Liver (tissue), 9 donors: Measurements from ENCODE around the gene ADAM8. TPM values are rescaled to one million over a fixed set of nuclear protein-coding genes. Genes with fewer than 3 reads are reported as not detected.

Experiments used
- DNase-seq: peaks from one replicate; pipeline ENCODE4 v3.0.0-alpha.2; 2017; ENCODE audit warnings: low spot score
- H3K27ac ChIP-seq, 2 donors: one replicate each; pipeline ENCODE4 v1.7.0; 2013; ENCODE audit warnings: inconsistent platforms in 2 of 2, low read length in 2 of 2, control low read depth in 1 of 2, low read depth in 1 of 2, mild to moderate bottlenecking in 1 of 2
- H3K27me3 ChIP-seq, 4 donors: one replicate each; pipeline versions ENCODE4 v1.6.1 to v1.7.0; 2013; ENCODE audit warnings: low read length in 3 of 4, inconsistent platforms in 1 of 4, mild to moderate bottlenecking in 1 of 4, moderate library complexity in 1 of 4; ENCODE audit not compliant: control insufficient read depth in 4 of 4, insufficient read depth in 4 of 4
- H3K36me3 ChIP-seq, 4 donors: one replicate each; pipeline versions ENCODE4 v1.6.1 to v1.7.0; 2013; ENCODE audit warnings: low read length in 3 of 4, mild to moderate bottlenecking in 3 of 4, low read depth in 1 of 4, moderate library complexity in 1 of 4; ENCODE audit not compliant: control insufficient read depth in 4 of 4, insufficient read depth in 3 of 4
- H3K4me1 ChIP-seq, 4 donors: one replicate each; pipeline versions ENCODE4 v1.6.1 to v1.7.0; 2013; ENCODE audit warnings: low read length in 3 of 4, mild to moderate bottlenecking in 3 of 4, moderate library complexity in 1 of 4; ENCODE audit not compliant: control insufficient read depth in 4 of 4, insufficient read depth in 4 of 4
- H3K4me3 ChIP-seq, 3 donors: one replicate each; pipeline versions ENCODE4 v1.6.1 to v1.7.0; 2013; ENCODE audit warnings: low read length in 3 of 3, control low read depth in 1 of 3, low read depth in 1 of 3, mild to moderate bottlenecking in 1 of 3
- H3K9ac ChIP-seq, 2 donors: one replicate each; pipeline ENCODE4 v1.7.0; 2013; ENCODE audit warnings: low read length in 2 of 2, mild to moderate bottlenecking in 2 of 2, moderate library complexity in 2 of 2, control low read depth in 1 of 2, low read depth in 1 of 2
- H3K9me3 ChIP-seq, 4 donors: one replicate each; pipeline versions ENCODE4 v1.6.1 to v1.7.0; 2013; ENCODE audit warnings: low read length in 3 of 4; ENCODE audit not compliant: control insufficient read depth in 4 of 4
- EGR1 ChIP-seq, 2 donors: IDR thresholded peaks; 2 replicates each; pipeline ENCODE4 v1.6.1; 2016 to 2018; ENCODE audit warnings: antibody characterized with exemption in 2 of 2, low read depth in 2 of 2
- FOXA2 ChIP-seq: IDR thresholded peaks from 2 replicates; pipeline ENCODE4 v1.6.1; 2016; ENCODE audit warnings: antibody characterized with exemption
- GABPA ChIP-seq, 2 donors: IDR thresholded peaks in 1 of 2; conservative IDR thresholded peaks in 1 of 2; 2 replicates each; pipeline ENCODE4 v1.6.1; 2016; ENCODE audit warnings: antibody characterized with exemption in 2 of 2, mild to moderate bottlenecking in 1 of 2, moderate library complexity in 1 of 2
- HNF4A ChIP-seq, 2 donors: conservative IDR thresholded peaks; 2 replicates each; pipeline ENCODE4 v1.6.1; 2016; ENCODE audit warnings: antibody characterized with exemption in 2 of 2, mild to moderate bottlenecking in 2 of 2
- HNF4G ChIP-seq: IDR thresholded peaks from 2 replicates; pipeline ENCODE4 v1.6.1; 2016; ENCODE audit warnings: antibody characterized with exemption
- JUND ChIP-seq, 2 donors: IDR thresholded peaks; 2 replicates each; pipeline ENCODE4 v1.6.1; 2016; ENCODE audit warnings: antibody characterized with exemption in 2 of 2
- MAX ChIP-seq: IDR thresholded peaks from 2 replicates; pipeline ENCODE4 v1.6.1; 2016; ENCODE audit warnings: antibody characterized with exemption
- RAD21 ChIP-seq, 2 donors: IDR thresholded peaks; 2 replicates each; pipeline ENCODE4 v1.6.1; 2016; ENCODE audit warnings: antibody characterized with exemption in 2 of 2, mild to moderate bottlenecking in 2 of 2
- RXRA ChIP-seq, 2 donors: IDR thresholded peaks; 2 replicates each; pipeline ENCODE4 v1.6.1; 2017 to 2018; ENCODE audit warnings: antibody characterized with exemption in 2 of 2, mild to moderate bottlenecking in 1 of 2
- SP1 ChIP-seq: IDR thresholded peaks from 2 replicates; pipeline ENCODE4 v1.6.1; 2018; ENCODE audit warnings: antibody characterized with exemption, mild to moderate bottlenecking
- TAF1 ChIP-seq: conservative IDR thresholded peaks from 2 replicates; pipeline ENCODE4 v1.6.1; 2016; ENCODE audit warnings: antibody characterized with exemption, mild to moderate bottlenecking
- YY1 ChIP-seq: IDR thresholded peaks from 2 replicates; pipeline ENCODE4 v1.6.1; 2016; ENCODE audit warnings: antibody characterized with exemption, mild to moderate bottlenecking
- WGBS: extraction: QIAGEN DNeasy Blood & Tissue Kit; methylation state at CpG from one replicate; pipeline ENCODE4 v1.1.7; 2013; 5-methylcytosine and 5-hydroxymethylcytosine counted together
- polyA plus RNA-seq, 2 donors: library from polyadenylated mRNA; stranded (reverse) in 1 of 2; unstranded in 1 of 2; fragments of 200-250 nt in 1 of 2; fragments of >200 nt in 1 of 2; fragmentation: Nextera tagmentation in 1 of 2; extraction: Ambion mirVana in 1 of 2; gene quantifications; one replicate each; pipeline versions ENCODE4 v1.2.1 to v1.2.3, GENCODE V29; 2013 to 2015
- total RNA-seq, 2 donors: library from RNA; depleted of rRNA; stranded (reverse); fragments of >200 nt; gene quantifications; one replicate each; pipeline ENCODE4 v1.2.3, GENCODE V29; 2014
- TF ChIP-seq, protein P1 (sequence below): IDR thresholded peaks from 2 replicates; pipeline ENCODE4 v1.6.1; 2016; ENCODE audit warnings: antibody characterized with exemption
- TF ChIP-seq, protein P2 (sequence below): fragments of 150-350 bp; IDR thresholded peaks from 2 replicates; pipeline ENCODE4 v1.5.1; 2017; ENCODE audit warnings: improper control_type of control experiment, low read depth, low read length; ENCODE audit not compliant: missing input control
- donor health status: healthy.
- donor health status: healthy.
- donor health status: healthy.
- donor health status: healthy.
- donor health status: healthy.

The ADAM8 gene
- total and polyA plus RNA-seq, 4 donors: 1.3 to 6.9 (median 3.7) TPM

GRCh38 chr10:133251388-133252222 is 25.1 kb downstream of the ADAM8 start:
- peaks cover 0 to 3% (median 0%) of the 10 kb centered on the region in 4 donors for H3K27me3 ChIP-seq
- H3K4me1 ChIP-seq: peaks cover 0 to 6% (median 2%) of the 10 kb centered on the region in 4 donors
- H3K4me3 ChIP-seq: no peak overlapping the region
- H3K9me3 ChIP-seq: no peaks in the 10 kb centered on the region
- H3K9ac ChIP-seq: no peak overlapping the region
- 65% methylated on average over 28 of the region's 28 CpGs for WGBS
- H3K27ac ChIP-seq: no peak overlapping the region
- TF ChIP-seq, protein P1, sequence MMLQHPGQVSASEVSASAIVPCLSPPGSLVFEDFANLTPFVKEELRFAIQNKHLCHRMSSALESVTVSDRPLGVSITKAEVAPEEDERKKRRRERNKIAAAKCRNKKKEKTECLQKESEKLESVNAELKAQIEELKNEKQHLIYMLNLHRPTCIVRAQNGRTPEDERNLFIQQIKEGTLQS: no peak
- TF ChIP-seq GABPA (IDR thresholded peaks at IDR 0.05 in 1 of 2, conservative IDR thresholded peaks at IDR 0.05 in 1 of 2): no peak
- no peak for TF ChIP-seq FOXA2
- no peak for TF ChIP-seq HNF4A (conservative IDR thresholded peaks at IDR 0.05)
- no peak for TF ChIP-seq SP1
- no peak for TF ChIP-seq JUND (IDR thresholded peaks at IDR 0.05)
- no peak for TF ChIP-seq EGR1 (IDR thresholded peaks at IDR 0.05; ENCODE audit: low read depth in 2 of 2)
- TF ChIP-seq HNF4G: no peak
- TF ChIP-seq RXRA (IDR thresholded peaks at IDR 0.05): no peak
- no peak for TF ChIP-seq MAX
- no peak for TF ChIP-seq TAF1
- TF ChIP-seq YY1: no peak
- no peak for TF ChIP-seq RAD21 (IDR thresholded peaks at IDR 0.05)
- H3K36me3 ChIP-seq: no peaks in the 10 kb centered on the region
- DNase-seq: no peak

- 42% methylated on average over 11 of the region's 11 CpGs for WGBS
- no peak for DNase-seq
- Histone ChIP-seq H3K36me3 (no peaks in the 10 kb centered on the region), H3K4me1 (peaks cover 0 to 6% (median 2%) of the 10 kb centered on the region in 4 donors), H3K9me3 (no peaks in the 10 kb centered on the region), H3K27ac (no peak overlapping the region), H3K4me3 (no peak overlapping the region), H3K9ac (no peak overlapping the region), H3K27me3 (peaks cover 0 to 3% (median 0%) of the 10 kb centered on the region in 4 donors)
- peak in 1 of 2 donors; percentile 34 for TF ChIP-seq HNF4A (conservative IDR thresholded peaks at IDR 0.05)
- TF ChIP-seq, protein P2, sequence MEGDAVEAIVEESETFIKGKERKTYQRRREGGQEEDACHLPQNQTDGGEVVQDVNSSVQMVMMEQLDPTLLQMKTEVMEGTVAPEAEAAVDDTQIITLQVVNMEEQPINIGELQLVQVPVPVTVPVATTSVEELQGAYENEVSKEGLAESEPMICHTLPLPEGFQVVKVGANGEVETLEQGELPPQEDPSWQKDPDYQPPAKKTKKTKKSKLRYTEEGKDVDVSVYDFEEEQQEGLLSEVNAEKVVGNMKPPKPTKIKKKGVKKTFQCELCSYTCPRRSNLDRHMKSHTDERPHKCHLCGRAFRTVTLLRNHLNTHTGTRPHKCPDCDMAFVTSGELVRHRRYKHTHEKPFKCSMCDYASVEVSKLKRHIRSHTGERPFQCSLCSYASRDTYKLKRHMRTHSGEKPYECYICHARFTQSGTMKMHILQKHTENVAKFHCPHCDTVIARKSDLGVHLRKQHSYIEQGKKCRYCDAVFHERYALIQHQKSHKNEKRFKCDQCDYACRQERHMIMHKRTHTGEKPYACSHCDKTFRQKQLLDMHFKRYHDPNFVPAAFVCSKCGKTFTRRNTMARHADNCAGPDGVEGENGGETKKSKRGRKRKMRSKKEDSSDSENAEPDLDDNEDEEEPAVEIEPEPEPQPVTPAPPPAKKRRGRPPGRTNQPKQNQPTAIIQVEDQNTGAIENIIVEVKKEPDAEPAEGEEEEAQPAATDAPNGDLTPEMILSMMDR: no peak
These were observed 26.5 kb downstream of the ADAM8 start for GRCh38 chr10:133249975-133250754.
